SK-N-SH treated with all-trans-retinoic acid at 6 μM for 48 hours (cell line): Measurements from ENCODE around the gene ARID5B.

ENCODE experiments used
- ARNTL ChIP-seq: fragments of 450-650 bp; formaldehyde crosslinking; IDR thresholded peaks from 2 replicates; pipeline ENCODE4 v1.5.0; 2020; ENCODE audit warnings: low read depth, mild to moderate bottlenecking, moderate library complexity, borderline replicate concordance
- BACH2 ChIP-seq: fragments of 250-450 bp; sonication (Bioruptor Pico); IDR thresholded peaks from 2 replicates; pipeline ENCODE4 v1.9.0; 2021; ENCODE audit warnings: mild to moderate bottlenecking, borderline replicate concordance
- ISL1 ChIP-seq: fragments of 250-450 bp; sonication (Bioruptor Pico); IDR thresholded peaks from 2 replicates; pipeline ENCODE4 v2.1.2; 2022; ENCODE audit warnings: mild to moderate bottlenecking, moderate library complexity
- OSR1 ChIP-seq: fragments of 250-450 bp; sonication (Bioruptor Pico); IDR thresholded peaks from 2 replicates; pipeline ENCODE4 v1.8.0; 2022; ENCODE audit warnings: moderate library complexity, mild to moderate bottlenecking, inconsistent platforms
- RARB ChIP-seq: fragments of 250-450 bp; sonication (Bioruptor Pico); IDR thresholded peaks from 2 replicates; pipeline ENCODE4 v1.8.0; 2021; ENCODE audit warnings: mild to moderate bottlenecking, moderate library complexity
- SNAI2 ChIP-seq: fragments of 250-450 bp; sonication (Bioruptor Pico); IDR thresholded peaks from 2 replicates; pipeline ENCODE4 v1.5.0; 2020; ENCODE audit warnings: mild to moderate bottlenecking, moderate library complexity
- TCF4 ChIP-seq: fragments of 250-450 bp; sonication (Bioruptor Pico); IDR thresholded peaks from 2 replicates; pipeline ENCODE4 v1.8.0; 2021; ENCODE audit warnings: mild to moderate bottlenecking, moderate library complexity, borderline replicate concordance
- TSHZ2 ChIP-seq: fragments of 250-450 bp; sonication (Bioruptor Pico); IDR thresholded peaks from 2 replicates; pipeline ENCODE4 v1.5.0; 2020; ENCODE audit warnings: mild to moderate bottlenecking, moderate library complexity
- ZNF70 ChIP-seq: fragments of 450-650 bp; formaldehyde crosslinking; IDR thresholded peaks from 2 replicates; pipeline ENCODE4 v1.5.0; 2020; ENCODE audit warnings: mild to moderate bottlenecking, moderate library complexity
- TF ChIP-seq, protein P1 (sequence below): fragments of 250-450 bp; sonication (Bioruptor Pico); IDR thresholded peaks from 2 replicates; pipeline ENCODE4 v1.8.0; 2020; ENCODE audit warnings: mild to moderate bottlenecking, moderate library complexity, borderline replicate concordance
- TF ChIP-seq, protein P2 (sequence below): fragments of 250-450 bp; sonication (Bioruptor Pico); IDR thresholded peaks from 2 replicates; pipeline ENCODE4 v1.5.1; 2020; ENCODE audit warnings: low read depth, mild to moderate bottlenecking, moderate library complexity
- TF ChIP-seq, protein P3 (sequence below): fragments of 250-450 bp; sonication (Bioruptor Pico); IDR thresholded peaks from 2 replicates; pipeline ENCODE4 v1.8.0; 2021; ENCODE audit warnings: low read depth, mild to moderate bottlenecking, moderate library complexity, borderline replicate concordance

DNA sequence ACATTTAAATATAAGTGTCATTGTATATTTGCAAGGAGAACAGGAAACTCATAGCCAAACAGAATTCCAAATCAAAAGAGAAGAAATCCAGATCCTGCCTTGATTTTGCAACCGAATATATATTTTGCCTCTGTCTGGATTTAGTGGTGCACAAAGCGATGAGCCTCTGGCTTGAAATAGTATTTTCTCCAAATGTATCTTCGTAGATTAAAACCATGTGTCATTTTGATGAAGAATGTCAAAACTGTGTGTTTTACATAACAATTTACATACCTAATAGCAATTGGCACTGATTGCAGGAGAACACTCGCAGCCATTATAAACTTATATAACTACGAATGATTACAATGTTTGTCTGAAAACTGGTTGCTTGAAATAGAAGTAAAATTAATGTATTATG, 156.4 kb downstream of the ARID5B start:
- TF ChIP-seq RARB (no peak), OSR1 (CRISPR knock-in tag) (no peak), SNAI2 (CRISPR knock-in tag) (no peak), TSHZ2 (CRISPR knock-in tag) (no peak), ARNTL (CRISPR knock-in tag) (no peak), TCF4 (peak; percentile 46; the same call in 1 of the 2 replicates), BACH2 (no peak), ZNF70 (CRISPR knock-in tag) (no peak), ISL1 (CRISPR knock-in tag) (no peak)
- TF ChIP-seq, protein P1, sequence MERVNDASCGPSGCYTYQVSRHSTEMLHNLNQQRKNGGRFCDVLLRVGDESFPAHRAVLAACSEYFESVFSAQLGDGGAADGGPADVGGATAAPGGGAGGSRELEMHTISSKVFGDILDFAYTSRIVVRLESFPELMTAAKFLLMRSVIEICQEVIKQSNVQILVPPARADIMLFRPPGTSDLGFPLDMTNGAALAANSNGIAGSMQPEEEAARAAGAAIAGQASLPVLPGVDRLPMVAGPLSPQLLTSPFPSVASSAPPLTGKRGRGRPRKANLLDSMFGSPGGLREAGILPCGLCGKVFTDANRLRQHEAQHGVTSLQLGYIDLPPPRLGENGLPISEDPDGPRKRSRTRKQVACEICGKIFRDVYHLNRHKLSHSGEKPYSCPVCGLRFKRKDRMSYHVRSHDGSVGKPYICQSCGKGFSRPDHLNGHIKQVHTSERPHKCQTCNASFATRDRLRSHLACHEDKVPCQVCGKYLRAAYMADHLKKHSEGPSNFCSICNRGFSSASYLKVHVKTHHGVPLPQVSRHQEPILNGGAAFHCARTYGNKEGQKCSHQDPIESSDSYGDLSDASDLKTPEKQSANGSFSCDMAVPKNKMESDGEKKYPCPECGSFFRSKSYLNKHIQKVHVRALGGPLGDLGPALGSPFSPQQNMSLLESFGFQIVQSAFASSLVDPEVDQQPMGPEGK = no peak
- TF ChIP-seq, protein P2, sequence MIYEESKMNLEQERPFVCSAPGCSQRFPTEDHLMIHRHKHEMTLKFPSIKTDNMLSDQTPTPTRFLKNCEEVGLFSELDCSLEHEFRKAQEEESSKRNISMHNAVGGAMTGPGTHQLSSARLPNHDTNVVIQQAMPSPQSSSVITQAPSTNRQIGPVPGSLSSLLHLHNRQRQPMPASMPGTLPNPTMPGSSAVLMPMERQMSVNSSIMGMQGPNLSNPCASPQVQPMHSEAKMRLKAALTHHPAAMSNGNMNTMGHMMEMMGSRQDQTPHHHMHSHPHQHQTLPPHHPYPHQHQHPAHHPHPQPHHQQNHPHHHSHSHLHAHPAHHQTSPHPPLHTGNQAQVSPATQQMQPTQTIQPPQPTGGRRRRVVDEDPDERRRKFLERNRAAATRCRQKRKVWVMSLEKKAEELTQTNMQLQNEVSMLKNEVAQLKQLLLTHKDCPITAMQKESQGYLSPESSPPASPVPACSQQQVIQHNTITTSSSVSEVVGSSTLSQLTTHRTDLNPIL = no peak
- TF ChIP-seq, protein P3, sequence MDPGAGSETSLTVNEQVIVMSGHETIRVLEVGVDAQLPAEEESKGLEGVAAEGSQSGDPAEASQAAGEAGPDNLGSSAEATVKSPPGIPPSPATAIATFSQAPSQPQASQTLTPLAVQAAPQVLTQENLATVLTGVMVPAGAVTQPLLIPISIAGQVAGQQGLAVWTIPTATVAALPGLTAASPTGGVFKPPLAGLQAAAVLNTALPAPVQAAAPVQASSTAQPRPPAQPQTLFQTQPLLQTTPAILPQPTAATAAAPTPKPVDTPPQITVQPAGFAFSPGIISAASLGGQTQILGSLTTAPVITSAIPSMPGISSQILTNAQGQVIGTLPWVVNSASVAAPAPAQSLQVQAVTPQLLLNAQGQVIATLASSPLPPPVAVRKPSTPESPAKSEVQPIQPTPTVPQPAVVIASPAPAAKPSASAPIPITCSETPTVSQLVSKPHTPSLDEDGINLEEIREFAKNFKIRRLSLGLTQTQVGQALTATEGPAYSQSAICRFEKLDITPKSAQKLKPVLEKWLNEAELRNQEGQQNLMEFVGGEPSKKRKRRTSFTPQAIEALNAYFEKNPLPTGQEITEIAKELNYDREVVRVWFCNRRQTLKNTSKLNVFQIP (CRISPR knock-in tag) = no peak
